ENCODE measurements around the gene LRRC3C.

LRRC3C gene

DNA sequence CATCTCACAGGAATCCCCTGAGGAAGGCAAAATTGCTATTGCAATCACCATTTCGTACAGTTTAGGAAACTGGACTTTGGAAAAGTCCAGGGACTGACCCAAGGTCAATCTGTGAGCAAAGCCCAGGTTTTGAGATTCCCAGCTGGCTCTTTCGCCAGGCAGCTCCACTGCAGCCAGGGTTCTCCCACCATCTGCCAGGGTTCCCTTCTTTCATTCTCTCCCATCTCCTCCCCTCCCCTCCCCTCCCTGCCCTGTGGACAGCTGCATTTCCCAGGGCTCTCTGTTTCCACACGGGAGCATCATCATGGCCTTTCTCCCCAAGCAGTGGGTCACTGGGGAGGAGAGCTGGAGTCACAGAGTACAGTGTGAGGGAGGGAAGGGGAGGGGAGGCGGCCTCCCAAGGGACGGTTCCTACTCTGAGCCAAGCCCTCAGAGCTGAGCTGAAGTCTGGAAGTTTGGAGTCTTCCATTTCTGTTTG is 23.4 kb downstream of the LRRC3C start:
- DNase-seq: no peak

GRCh38 chr17:39951924-39952679 is 24.6 kb downstream of the LRRC3C start:
- DNase-seq: no peak

DNA sequence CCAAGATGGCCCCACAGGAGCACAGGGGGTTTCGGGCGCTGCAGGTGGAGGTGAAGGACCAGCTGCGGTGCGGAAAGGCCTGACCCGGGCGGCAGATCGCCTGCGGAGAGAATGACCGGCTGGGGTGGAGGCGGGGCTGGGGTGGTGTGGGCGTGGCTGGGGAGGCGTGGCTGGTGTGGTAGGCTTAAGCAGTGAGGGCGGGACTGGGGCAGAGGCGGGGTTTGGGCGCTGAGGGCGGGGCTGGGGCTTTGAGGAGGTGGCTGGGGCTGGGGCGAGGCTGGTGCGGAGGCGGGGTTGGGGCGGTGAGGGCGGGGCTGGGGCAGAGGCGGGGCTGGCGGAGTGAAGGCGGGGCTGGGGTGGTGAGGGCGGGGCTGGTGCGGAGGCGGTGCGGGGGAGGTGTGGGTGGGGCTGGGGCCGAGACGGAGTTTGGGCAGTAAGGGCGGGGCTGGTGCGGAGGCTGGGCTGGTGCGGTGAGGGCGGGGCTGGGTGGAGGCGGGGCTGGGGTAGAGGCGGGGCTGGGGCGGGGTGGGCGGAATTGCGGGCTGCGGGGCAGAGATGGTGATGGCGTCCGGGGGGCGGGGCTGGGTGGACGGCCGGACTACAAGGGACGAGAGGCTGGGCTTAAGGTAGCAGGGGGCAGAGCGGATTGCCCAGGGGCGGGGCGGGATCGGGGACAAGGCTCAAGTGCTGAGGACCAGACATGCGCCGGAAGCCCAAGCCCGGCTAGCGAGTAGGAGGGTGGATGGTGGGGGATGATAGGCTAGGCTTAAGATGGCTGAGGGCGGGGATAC is 25.3 kb downstream of the LRRC3C start:
- peak; percentile 93 for DNase-seq

GRCh38 chr17:39953471-39953888 is 25.9 kb downstream of the LRRC3C start:
- DNase-seq: no peak

- no peak for DNase-seq
These were observed 27.3 kb downstream of the LRRC3C start for GRCh38 chr17:39954876-39955275.

DNA sequence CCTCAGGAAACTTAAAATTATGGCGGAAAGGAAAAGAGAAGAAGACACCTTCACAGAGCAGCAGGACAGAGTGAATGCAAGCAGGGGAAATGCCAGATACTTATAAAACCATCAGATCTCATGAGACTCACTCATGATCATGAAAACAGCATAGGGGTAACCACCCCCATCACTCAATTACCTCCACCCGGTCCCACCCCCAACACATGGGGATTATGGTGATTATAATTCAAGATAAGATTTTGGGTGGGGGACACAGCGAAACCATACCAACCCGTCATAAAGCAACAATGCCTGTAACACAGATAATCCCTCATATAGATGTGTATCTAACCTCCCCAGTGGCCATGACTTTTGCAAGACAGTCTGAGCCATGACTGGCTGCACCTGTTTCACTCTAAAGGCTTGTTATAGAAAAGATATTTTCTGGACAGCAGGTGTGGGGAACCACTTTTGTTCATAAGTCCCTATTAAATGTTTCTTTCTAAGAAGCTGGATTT is 28.2 kb downstream of the LRRC3C start:
- no peak for DNase-seq

GRCh38 chr17:39960524-39961041 is 33.1 kb downstream of the LRRC3C start:
- no peak for DNase-seq

DNA sequence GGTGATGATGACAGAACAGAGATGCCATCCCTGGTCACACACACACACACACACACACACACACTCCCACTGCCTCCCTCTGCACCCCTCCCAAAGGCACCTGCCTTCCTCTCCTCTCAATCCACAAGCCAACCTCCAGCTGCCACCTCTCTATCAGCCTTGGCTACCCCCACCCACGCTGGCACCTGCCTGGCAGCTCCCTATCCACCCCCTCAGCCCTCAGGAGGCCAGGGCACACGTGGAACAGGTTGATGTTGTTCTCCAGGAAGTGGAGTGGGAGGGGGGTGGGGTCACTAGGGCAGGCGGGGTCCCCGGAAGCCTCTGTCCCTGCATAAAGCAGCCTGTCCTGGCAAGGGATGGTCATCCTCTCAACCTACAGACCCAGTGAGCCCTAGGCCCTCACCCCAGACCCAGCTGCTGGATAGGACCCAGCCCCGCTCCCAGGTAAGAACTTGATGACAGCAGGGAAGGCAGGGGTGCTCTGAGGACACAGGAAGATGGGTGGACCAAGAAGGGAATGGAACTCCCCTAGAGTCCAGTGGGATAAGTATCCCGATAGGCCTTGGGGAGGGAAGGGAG is 35.2 kb downstream of the LRRC3C start, which contains the start of gene GSDMA:
GSDMA (plus strand) TSS at position 363 of the 579 bp plus-strand sequence. CDS start 2,684 bp downstream, outside the sequence.
- DNase-seq: no peak

- no peak for DNase-seq
These were observed 36.3 kb downstream of the LRRC3C start for GRCh38 chr17:39963829-39964228.

- no peak for DNase-seq
These were observed 37.6 kb downstream of the LRRC3C start for GRCh38 chr17:39965017-39965699.

- no peak for DNase-seq
These were observed 39.2 kb downstream of the LRRC3C start for GRCh38 chr17:39966771-39967170.

GRCh38 chr17:39968761-39969160 is 41.2 kb downstream of the LRRC3C start:
- no peak for DNase-seq

DNA sequence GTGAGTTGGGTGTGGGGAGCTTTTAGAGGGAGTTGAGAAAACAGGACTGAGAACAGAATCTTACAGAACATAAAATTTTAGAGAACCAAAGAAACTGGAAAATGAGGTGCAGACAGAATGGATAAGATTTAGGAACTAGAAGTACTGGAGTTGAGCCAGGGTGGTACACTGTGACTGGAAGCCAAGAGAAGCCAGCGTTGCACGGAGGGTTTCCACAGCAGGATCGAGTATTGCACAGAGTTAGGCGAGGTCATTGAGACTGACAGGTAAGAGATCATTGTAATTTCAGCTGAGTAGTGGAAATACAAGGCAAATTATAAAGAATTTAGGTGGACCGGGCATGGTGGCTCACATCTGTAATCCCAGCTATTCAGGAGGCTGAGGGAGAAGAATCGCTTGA is 41.8 kb downstream of the LRRC3C start:
- no peak for DNase-seq

DNA sequence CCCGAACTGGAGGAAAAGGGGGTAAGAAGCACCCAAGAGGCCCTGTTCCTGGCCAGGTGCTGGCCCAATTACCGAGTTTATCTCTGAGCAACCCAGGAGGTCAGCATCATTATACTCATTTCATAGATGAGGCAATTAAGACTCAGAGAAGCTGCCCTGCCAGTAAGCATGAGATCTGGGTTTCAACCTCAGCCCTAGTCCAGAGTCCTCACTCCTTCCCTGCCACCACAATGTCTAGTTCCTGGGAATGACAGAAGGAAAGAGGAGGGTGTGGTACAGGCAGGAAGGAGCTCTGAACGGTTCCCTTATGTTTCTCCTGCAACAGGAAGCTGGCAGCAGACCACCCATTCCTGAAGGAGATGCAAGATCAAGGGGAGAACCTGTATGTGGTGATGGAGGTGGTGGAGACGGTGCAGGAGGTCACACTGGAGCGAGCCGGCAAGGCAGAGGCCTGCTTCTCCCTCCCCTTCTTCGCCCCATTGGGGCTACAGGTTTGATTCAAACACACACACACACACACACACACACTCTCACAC is 42.7 kb downstream of the LRRC3C start:
- no peak for DNase-seq

DNA sequence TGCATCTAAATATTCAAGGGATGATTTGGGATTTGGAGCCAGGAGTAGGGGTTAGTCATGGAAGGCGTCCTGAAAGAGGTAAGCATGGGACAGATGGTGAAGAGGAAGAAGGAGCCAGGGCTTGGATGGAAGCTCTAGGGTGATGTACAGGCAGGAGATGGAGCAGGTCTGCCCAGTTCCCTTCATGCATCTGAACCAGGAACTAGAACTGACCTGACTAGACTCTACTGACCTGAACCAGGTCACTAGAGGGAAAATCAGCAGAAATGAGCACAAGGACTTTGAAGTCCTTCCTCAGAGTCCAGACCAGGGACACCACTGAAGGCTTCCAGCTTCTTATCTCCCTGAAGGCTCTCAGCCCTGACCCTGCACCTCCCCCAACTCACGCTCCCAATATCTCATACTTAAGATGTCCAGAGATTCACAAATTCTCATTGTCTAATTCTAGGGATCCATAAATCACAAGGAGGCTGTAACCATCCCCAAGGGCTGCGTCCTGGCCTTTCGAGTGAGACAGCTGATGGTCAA is 43.6 kb downstream of the LRRC3C start:
- no peak for DNase-seq

DNA sequence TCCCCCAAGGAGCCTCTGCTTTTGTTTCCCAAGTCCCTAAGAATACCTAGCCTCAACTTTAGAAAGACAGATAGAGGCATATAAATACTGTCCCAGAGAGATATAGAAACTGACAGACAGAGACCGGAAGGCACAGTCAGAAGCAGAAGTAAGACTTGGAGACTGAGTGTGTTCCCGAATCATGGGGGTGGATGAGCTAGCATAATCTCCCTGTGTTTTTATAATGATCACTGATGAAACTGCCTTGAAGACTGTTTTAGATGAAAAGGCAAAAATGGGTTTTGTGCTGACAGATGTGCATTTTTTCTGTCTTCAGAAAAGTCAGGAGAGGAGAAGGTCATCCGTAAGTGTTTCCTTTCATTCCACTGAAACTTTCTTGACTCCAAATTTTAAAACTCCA is 44.7 kb downstream of the LRRC3C start:
- no peak for DNase-seq

DNA sequence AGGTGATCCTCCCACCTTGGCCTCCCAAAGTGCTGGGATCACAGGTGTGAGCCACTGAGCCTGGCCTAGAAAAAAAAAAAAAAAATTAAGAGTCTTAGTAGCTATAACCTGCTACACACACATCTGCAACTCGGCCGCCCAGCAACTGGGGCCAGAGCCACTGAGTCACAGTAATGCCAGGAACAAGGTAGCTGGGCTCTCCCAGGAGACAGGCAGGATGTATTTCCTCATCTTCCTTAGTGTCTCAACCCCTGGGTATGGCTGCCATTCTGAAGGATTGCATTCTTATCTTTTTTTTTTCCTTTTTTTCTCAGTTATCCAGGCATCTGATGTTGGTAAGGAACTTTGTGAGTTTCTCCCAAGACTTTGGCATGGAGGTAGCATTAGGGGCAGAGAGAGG is 46.0 kb downstream of the LRRC3C start:
- DNase-seq: peak; percentile 36

GRCh38 chr17:39974433-39974832 is 46.9 kb downstream of the LRRC3C start:
- no peak for DNase-seq

GRCh38 chr17:39975801-39976200 is 48.3 kb downstream of the LRRC3C start:
- no peak for DNase-seq

DNA sequence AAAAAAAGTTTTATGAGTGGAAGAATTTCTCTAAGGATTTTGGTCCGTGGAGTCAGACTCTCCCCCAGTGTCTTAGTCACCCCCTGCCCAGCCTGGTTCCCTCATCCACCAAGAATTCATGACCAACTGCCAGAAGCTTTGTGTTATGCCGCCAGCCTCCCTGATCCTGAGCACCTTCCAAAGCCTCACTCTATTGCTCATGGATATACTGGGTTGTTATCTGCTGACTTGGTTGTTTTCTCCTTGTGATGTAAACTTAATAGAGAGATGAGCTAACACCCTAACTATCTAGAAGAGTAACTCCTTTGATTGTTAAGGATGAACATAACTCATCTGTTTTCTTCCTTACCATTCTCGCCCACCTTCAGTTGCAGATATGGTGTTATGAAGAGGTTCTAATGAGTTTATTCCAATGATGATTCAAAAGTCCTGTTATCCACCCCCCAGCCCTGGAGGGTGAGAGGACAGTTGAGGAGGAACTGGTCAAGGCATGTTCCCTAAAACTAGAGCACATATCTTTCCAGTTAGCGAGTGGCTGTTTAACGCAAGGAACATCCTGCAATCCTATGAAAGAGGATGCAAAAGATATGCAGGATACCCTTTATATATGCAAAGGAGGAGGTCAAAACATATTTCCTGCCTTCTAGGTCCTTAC is 51.6 kb downstream of the LRRC3C start:
- DNase-seq: peak; percentile 88

DNA sequence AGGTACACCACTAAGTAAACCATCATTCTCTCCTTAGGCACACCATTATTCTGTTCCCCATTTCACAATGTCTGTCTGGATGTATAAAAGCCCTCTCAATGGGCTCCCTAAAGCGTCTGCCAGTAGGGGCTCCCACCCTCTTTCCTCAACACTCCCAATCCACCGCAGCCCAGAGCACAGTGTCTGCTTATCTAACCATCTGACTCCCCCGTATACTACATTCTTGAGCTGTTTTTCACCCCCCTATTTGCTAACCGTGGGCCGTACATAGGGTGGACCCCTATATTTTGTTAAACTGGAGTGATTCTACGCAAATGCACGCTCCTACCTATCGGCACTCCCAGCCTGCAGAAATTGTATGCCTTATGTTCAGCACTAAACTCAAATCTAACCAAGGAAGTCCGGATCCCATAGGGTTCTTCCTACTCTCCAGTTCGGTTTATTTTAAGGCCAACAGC is 52.4 kb downstream of the LRRC3C start:
- peak; percentile 58 for DNase-seq
